Left ventricle myocardium inferior (tissue), 1 donor: ENCODE results near the gene ZBTB45. TPM values are rescaled to one million over a fixed set of nuclear protein-coding genes. Genes with fewer than 3 reads are reported as not detected.
"Not testable (repeated sequence)": the region's sequence is repeated elsewhere in the genome, so short reads cannot be mapped to it uniquely, and the experiment has no call there.

Experiments used
- DNase-seq: peaks from one replicate; pipeline ENCODE4 v3.0.0-alpha.2; 2020
- H3K27ac ChIP-seq: fragments of 200-600 bp; replicated peaks from 2 replicates; pipeline ENCODE4 v1.8.0; 2021
- H3K27me3 ChIP-seq: fragments of 200-600 bp; 2 replicates; pipeline ENCODE4 v1.8.0; 2021; ENCODE audit warnings: low read depth
- H3K36me3 ChIP-seq: fragments of 200-600 bp; 2 replicates; pipeline ENCODE4 v1.8.0; 2021
- H3K4me1 ChIP-seq: fragments of 200-600 bp; 2 replicates; pipeline ENCODE4 v1.8.0; 2021
- H3K4me3 ChIP-seq: fragments of 200-600 bp; 2 replicates; pipeline ENCODE4 v1.8.0; 2021; ENCODE audit warnings: mild to moderate bottlenecking, moderate library complexity
- H3K9me3 ChIP-seq: fragments of 200-600 bp; replicated peaks from 2 replicates; pipeline ENCODE4 v1.8.0; 2021
- intact Hi-C: fragments of 100-400 bp; cut with micrococcal nuclease; formaldehyde crosslinking; loops from one replicate; pipeline ENCODE4 v1.11.0; 2022
- total RNA-seq: library from RNA; stranded (reverse); fragmentation: NEBNext Ultra II Directional; extraction: Animal tissue kit (Norgen Biotek cat#: 25700); gene quantifications from one replicate; pipeline ENCODE4 v1.2.1, GENCODE V29; 2021
- TF ChIP-seq, protein P1 (sequence below): fragments of 200-600 bp; IDR thresholded peaks from 2 replicates; pipeline ENCODE4 v1.8.0; 2021; ENCODE audit warnings: antibody characterized with exemption, mild to moderate bottlenecking, borderline replicate concordance
- donor health status: DM: no; HTN: yes; CAD: no; lungs with severe emphysema.

The ZBTB45 gene
- total RNA-seq, 1 donor from 2014 or later = 10.2 TPM

DNA sequence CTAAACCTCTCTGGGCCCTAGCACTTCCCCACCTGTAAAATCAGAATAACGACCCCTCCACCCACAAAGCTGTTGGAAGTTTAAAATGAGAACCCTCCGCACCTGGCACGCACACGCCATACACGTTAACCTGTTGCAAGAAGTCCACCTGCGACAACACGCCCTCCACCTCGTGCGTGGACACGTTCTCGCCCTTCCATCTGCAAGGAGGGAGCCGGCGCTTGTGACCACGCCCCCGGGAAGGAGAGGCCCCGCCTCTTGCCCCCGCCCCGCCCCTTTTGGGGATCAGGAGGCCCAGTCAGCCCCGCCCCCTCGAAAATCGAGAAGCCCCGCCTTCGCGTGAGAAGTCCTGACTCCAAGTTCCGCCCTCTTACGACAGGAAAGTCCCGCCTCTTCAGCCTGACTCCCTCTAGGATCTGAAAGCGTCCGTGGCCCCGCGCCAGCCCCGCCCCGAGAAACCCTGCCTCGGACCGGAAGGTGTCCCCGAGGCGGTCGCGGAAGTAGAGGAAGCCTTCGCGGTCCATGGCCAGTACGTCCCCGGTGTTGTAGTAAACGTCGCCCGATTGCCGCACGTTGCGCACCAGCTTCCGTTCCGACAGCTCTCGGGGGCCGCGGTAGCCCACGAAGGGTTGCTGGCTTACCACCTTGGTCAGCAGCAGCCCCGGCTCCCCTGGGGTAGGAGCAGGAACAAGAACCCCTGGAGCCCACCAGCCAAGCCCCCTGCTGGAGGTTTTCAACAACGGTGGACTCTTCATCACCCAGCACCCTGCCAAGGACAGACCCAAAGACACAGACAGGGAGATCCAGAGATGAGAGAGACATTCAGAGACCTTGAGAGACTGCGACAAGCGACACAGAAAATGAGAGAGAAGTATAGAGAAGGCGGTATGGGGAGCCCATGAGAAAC, 20.3 kb downstream of the ZBTB45 start:
- Histone ChIP-seq H3K4me1 (peaks cover 26% of the 10 kb centered on the region), H3K36me3 (no peaks in the 10 kb centered on the region), H3K9me3 (no peaks in the 10 kb centered on the region), H3K27me3 (no peaks in the 10 kb centered on the region), H3K27ac (peak overlapping the region; percentile 82), H3K4me3 (peak overlapping the region; percentile 70)
- intact Hi-C loops = no loop called here
- peak; percentile 100 for DNase-seq
- TF ChIP-seq, protein P1, sequence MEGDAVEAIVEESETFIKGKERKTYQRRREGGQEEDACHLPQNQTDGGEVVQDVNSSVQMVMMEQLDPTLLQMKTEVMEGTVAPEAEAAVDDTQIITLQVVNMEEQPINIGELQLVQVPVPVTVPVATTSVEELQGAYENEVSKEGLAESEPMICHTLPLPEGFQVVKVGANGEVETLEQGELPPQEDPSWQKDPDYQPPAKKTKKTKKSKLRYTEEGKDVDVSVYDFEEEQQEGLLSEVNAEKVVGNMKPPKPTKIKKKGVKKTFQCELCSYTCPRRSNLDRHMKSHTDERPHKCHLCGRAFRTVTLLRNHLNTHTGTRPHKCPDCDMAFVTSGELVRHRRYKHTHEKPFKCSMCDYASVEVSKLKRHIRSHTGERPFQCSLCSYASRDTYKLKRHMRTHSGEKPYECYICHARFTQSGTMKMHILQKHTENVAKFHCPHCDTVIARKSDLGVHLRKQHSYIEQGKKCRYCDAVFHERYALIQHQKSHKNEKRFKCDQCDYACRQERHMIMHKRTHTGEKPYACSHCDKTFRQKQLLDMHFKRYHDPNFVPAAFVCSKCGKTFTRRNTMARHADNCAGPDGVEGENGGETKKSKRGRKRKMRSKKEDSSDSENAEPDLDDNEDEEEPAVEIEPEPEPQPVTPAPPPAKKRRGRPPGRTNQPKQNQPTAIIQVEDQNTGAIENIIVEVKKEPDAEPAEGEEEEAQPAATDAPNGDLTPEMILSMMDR = peak; percentile 45

DNA sequence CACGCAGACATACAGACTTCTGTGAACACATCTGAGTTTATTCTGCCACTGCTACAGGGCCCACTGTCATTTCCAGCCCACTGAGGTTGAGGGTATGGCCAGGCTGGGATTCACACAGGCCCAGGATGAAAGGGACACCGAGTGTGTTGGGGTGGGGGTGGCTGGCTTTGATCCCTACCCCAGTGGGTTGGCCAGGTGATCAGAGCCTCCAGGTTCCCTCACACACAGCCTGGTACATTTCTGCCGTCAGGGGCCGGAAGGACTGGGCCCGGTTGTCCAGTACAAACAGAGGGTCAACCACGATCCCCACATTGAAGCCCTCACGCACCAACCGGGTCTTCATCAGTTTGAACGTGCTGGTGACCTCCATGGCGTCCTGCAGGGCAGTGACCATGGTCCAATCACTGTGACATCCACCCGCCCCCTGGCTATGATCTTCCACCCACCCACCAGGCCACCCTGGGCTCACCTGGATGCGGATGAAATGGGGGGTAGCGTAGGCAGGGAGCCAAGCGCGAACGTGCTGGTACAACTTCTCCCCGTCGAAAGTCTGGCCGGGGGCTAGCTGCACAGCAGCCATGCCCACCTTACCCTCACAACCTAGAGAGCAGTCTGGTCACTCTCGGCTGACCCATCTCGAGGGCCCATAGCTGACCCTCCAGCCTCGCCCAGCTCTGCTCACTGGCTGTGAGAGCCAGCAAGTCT, 21.1 kb downstream of the ZBTB45 start:
- H3K36me3 ChIP-seq = no peaks in the 10 kb centered on the region
- H3K9me3 ChIP-seq = no peaks in the 10 kb centered on the region
- DNase-seq = peak; percentile 37
- peak overlapping the region; percentile 70 for H3K4me3 ChIP-seq
- no peaks in the 10 kb centered on the region for H3K27me3 ChIP-seq
- H3K4me1 ChIP-seq = peaks cover 26% of the 10 kb centered on the region
- H3K27ac ChIP-seq = peak overlapping the region; percentile 82
- intact Hi-C loops = no loop called here
- TF ChIP-seq, protein P1 = no peak

DNA sequence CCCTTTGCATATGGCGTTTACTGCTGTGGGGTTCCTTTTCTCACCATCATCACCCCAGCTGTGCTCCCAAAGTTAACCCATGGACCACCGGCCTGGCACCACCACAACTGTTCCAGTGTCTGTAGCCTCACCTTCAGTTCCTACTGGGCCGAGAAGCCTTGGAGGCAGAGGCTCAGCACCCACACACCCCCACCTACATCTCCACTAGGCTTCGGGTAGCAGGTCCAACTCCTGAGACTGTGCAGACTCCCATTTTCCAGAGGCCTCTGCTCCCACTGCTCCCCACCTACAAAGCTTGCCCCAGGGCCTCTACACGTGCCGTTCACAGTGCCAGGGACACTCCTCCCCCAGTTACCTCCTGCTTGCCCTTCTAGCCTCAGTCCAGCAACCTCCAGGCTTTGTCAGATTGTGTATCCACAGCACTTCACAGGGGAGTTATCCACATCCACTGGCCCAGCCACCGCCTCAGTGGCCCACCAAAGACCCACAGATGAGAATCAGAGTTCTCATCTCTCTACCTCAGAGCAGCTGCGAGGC, 21.9 kb downstream of the ZBTB45 start:
- TF ChIP-seq, protein P1 = no peak
- DNase-seq = no peak
- Histone ChIP-seq H3K4me3 (no peak overlapping the region), H3K36me3 (no peaks in the 10 kb centered on the region), H3K9me3 (no peaks in the 10 kb centered on the region), H3K27ac (no peak overlapping the region), H3K4me1 (peaks cover 26% of the 10 kb centered on the region), H3K27me3 (no peaks in the 10 kb centered on the region)
- intact Hi-C loops = no loop called here

GRCh38 chr19:58492265-58492664, 27.3 kb downstream of the ZBTB45 start:
- DNase-seq = no peak
- Histone ChIP-seq H3K36me3 (no peaks in the 10 kb centered on the region), H3K27me3 (no peaks in the 10 kb centered on the region), H3K4me3 (no peak overlapping the region), H3K9me3 (no peaks in the 10 kb centered on the region), H3K27ac (no peak overlapping the region), H3K4me1 (no peaks in the 10 kb centered on the region)
- TF ChIP-seq, protein P1 = no peak
- intact Hi-C loops = no loop called here

GRCh38 chr19:58491393-58491792, 28.2 kb downstream of the ZBTB45 start:
- Histone ChIP-seq H3K36me3 (no peaks in the 10 kb centered on the region), H3K27ac (no peak overlapping the region), H3K4me3 (no peak overlapping the region), H3K4me1 (no peaks in the 10 kb centered on the region), H3K27me3 (no peaks in the 10 kb centered on the region), H3K9me3 (no peaks in the 10 kb centered on the region)
- intact Hi-C loops = no loop called here
- DNase-seq = no peak
- TF ChIP-seq, protein P1 = no peak

DNA sequence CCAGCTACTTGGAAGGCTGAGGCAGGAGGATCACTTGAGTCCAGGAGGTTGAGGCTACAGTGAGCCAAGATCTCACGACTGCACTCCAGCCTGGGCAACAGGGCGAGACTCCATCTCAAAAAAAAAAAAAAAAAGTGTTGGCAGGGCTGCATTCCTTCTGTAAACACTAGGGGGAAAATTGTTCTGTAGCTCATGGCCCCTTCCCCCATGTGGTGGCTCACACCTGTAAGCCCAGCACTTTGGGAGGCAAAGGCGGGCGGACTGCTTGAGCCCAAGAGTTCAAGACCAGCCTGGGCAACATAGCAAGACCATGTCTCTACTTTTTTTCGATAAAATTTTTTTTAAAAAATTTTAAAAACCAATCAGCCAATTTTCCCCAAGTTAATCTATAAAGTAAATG, 35.3 kb downstream of the ZBTB45 start:
- H3K4me3 ChIP-seq, H3K9me3 ChIP-seq, DNase-seq, H3K27ac ChIP-seq, H3K27me3 ChIP-seq, intact Hi-C loops, H3K4me1 ChIP-seq: not testable (repeated sequence)
- peaks cover 17% of the 10 kb centered on the region for H3K36me3 ChIP-seq
